Measurements from ENCODE around the gene MCUB.

- TF ChIP-seq ZNF274 (IDR thresholded peaks at IDR 0.05; ENCODE audit: low read depth, low read length) (no peak), YY1 (IDR thresholded peaks at IDR 0.05; ENCODE audit: insufficient read depth, insufficient read length) (no peak)
Observed at GRCh38 chr4:109548655-109549054, 11.4 kb upstream of the MCUB start.
